ENCODE measurements around the gene KRTAP20-3.

GRCh38 chr21:30605968-30606367 is 36.7 kb upstream of the KRTAP20-3 start:
- TF ChIP-seq CTCF (IDR thresholded peaks at IDR 0.05), result no peak
- TF ChIP-seq EP300 (IDR thresholded peaks at IDR 0.05), result no peak
- TF ChIP-seq POLR2A (IDR thresholded peaks at IDR 0.05), result no peak

Data from ovary (tissue), 3 donors.